Measurements from ENCODE around the gene ERFL. TPM values are rescaled to one million over a fixed set of nuclear protein-coding genes. Genes with fewer than 3 reads are reported as not detected.

Gene ERFL
- total RNA-seq, 4 donors from 2014 or later, result 0.94 to 1.7 (median 1.7) TPM; not detected in 1

GRCh38 chr19:41919948-41920712 is 8.1 kb downstream of the ERFL start:
- no peak for DNase-seq
- Histone ChIP-seq H3K36me3 (no peaks in the 10 kb centered on the region), H3K27ac (no peak overlapping the region), H3K4me3 (no peak overlapping the region), H3K9me3 (no peaks in the 10 kb centered on the region), H3K4me1 (peaks cover 0 to 8% (median 3%) of the 10 kb centered on the region in 4 donors), H3K27me3 (peaks cover 0 to 35% of the 10 kb centered on the region in 2 donors)
- no peak for TF ChIP-seq POLR2A (IDR thresholded peaks at IDR 0.05)
- no peak for TF ChIP-seq CTCF (IDR thresholded peaks at IDR 0.05)

DNA sequence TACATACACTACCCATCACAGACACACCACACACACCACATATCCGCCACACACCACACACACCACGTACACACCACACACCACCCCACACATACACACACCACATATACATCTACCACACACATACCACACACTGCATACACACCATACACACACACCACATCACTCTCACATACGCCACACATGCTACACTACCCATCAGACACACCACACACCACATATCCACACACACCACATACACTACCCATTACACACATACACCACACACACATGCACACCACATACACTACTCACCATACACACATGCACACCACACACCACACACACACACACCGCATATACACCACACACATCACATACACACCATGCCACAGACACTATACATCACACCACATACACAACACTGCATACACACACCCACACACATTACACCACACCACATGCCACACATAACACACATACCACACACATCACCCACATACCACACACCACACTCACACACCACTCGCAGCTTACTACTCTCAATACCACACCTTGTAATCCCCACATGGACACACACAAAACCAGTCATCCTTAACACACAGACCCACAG is 9.5 kb downstream of the ERFL start:
- peaks cover 0 to 35% of the 10 kb centered on the region in 2 donors for H3K27me3 ChIP-seq
- no peak overlapping the region for H3K27ac ChIP-seq
- H3K9me3 ChIP-seq, result no peaks in the 10 kb centered on the region
- H3K4me1 ChIP-seq, result peaks cover 0 to 13% (median 6%) of the 10 kb centered on the region in 4 donors
- no peak for DNase-seq
- no peak overlapping the region for H3K4me3 ChIP-seq
- TF ChIP-seq CTCF (IDR thresholded peaks at IDR 0.05) (no peak), POLR2A (IDR thresholded peaks at IDR 0.05) (no peak)
- no peaks in the 10 kb centered on the region for H3K36me3 ChIP-seq

DNA sequence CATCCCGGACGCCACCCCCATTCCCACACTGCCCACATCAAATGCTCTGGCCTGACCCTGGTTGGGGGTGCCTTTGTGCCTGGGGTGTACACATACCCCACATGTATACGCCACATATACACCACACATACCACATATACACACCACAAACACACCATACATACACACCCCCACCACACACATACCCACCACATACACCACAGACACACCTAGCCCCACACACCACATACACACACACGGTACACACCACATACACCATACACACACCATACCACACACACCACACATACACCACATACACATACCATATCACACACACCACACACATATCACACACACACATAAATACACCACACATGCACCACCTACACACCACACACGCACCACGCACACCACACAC is 10.2 kb downstream of the ERFL start:
- TF ChIP-seq CTCF (IDR thresholded peaks at IDR 0.05) (no peak), POLR2A (IDR thresholded peaks at IDR 0.05) (no peak)
- Histone ChIP-seq H3K4me1 (peaks cover 0 to 19% (median 9%) of the 10 kb centered on the region in 4 donors), H3K9me3 (no peaks in the 10 kb centered on the region), H3K4me3 (no peak overlapping the region), H3K27me3 (peaks cover 0 to 41% of the 10 kb centered on the region in 2 donors), H3K27ac (no peak overlapping the region), H3K36me3 (no peaks in the 10 kb centered on the region)
- no peak for DNase-seq

DNA sequence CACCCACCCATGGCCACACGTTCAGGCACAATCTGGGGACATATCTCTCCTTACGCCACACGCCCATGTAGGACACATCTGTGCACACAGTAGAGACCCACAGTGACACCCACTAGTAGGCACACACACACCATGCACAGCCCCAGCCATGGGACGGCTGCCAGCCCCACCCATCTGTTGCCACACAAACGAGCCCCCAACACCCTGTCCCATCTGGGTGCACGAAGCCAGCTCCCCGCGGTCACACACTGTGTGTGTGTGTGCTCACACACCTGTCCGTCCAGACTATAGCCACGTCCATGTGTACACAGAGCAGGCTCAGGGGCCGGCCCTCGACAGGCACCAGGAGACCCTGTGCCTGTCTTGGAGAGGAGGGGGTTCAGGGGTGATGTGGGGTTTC is 10.6 kb downstream of the ERFL start:
- no peak overlapping the region for H3K27ac ChIP-seq
- no peaks in the 10 kb centered on the region for H3K36me3 ChIP-seq
- TF ChIP-seq CTCF (IDR thresholded peaks at IDR 0.05) (no peak), POLR2A (IDR thresholded peaks at IDR 0.05) (no peak)
- H3K4me3 ChIP-seq, result no peak overlapping the region
- H3K4me1 ChIP-seq, result peaks cover 0 to 24% (median 13%) of the 10 kb centered on the region in 4 donors
- H3K9me3 ChIP-seq, result no peaks in the 10 kb centered on the region
- no peak for DNase-seq
- peaks cover 0 to 43% of the 10 kb centered on the region in 2 donors for H3K27me3 ChIP-seq

DNA sequence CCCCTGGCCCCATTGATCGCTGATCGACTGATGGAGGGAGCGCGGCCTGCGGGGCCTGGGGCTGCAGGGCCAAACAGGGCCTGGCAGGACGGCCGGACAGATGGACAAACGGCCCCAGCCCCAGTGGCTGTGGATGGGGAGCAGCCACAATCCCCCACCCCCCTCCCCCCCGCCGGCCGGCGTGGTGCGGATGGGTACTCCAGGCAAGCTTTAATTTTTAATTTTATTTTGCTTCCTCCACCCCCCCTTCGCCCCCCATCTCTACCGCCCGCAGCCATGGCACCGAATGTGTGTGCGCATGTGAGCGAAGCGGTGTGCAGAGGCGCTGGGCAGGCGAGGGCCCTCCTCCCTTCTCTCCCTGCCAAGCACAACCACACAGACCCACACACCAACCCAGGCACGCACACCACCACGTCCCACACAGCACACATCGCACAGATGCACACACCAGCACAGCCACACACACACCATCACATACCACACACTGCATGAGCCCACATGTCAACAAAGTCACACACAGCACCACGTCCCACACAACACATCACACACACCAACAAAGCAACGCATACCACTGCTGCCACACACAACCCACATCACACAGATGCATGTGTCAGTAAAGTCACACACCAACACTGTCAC is 12.4 kb downstream of the ERFL start:
- no peak for TF ChIP-seq POLR2A (IDR thresholded peaks at IDR 0.05)
- peaks cover 0 to 35% (median 18%) of the 10 kb centered on the region in 4 donors for H3K4me1 ChIP-seq
- H3K36me3 ChIP-seq, result no peaks in the 10 kb centered on the region
- no peak overlapping the region for H3K27ac ChIP-seq
- H3K9me3 ChIP-seq, result no peaks in the 10 kb centered on the region
- H3K27me3 ChIP-seq, result peaks cover 0 to 34% of the 10 kb centered on the region in 2 donors
- DNase-seq, result no peak
- H3K4me3 ChIP-seq, result no peak overlapping the region

Data from Peyer's patch (tissue), 4 donors.